ENCODE data around the gene PCYT1A. TPM values are rescaled to one million over a fixed set of nuclear protein-coding genes. Genes with fewer than 3 reads are reported as not detected.

PCYT1A gene
- total RNA-seq, 1 experiment from 2014 or later: 96.8 TPM

GRCh38 chr3:196327405-196327804 lies 39.9 kb upstream of the PCYT1A start:
- in situ Hi-C loops (cut with HindIII; ENCODE audit: low pct_unique_long_range_greater_than_20kb, low sequenced_read_pairs): no loop called here

GRCh38 chr3:196326936-196327335 lies 39.4 kb upstream of the PCYT1A start:
- intact Hi-C loops (cut with micrococcal nuclease; ENCODE audit: unreplicated experiment) (no loop called here), in situ Hi-C loops (cut with HindIII; ENCODE audit: low pct_unique_long_range_greater_than_20kb, low sequenced_read_pairs) (no loop called here)
- ChIA-PET POLR2A (no interaction called here), CTCF (no interaction called here)
- no peak overlapping the region for H3K27ac ChIP-seq (ENCODE audit: low read length)
- H3K4me3 ChIP-seq (ENCODE audit: low read depth in 2 of 2, low read length in 2 of 2): no peak overlapping the region
- no TSS peak for BruUV-seq (replicated peaks)
- ATAC-seq (peak; percentile 50), DNase-seq (ENCODE audit: low read depth, low spot score) (no peak)
- TF ChIP-seq POLR2AphosphoS5 (IDR thresholded peaks at IDR 0.05; ENCODE audit: low read depth, low read length) (no peak), REST (IDR thresholded peaks at IDR 0.05; ENCODE audit: insufficient read depth in 1 of 2, low read depth in 2 of 2, low read length in 1 of 2) (no peak), CTCF (IDR thresholded peaks at IDR 0.05) (no peak), SIN3A (IDR thresholded peaks at IDR 0.05; ENCODE audit: borderline replicate concordance, insufficient read depth, low read depth, low read length) (no peak)
- H3K9me3 ChIP-seq (ENCODE audit: control insufficient read depth, insufficient read depth, low read depth, low read length): no peaks in the 10 kb centered on the region
- H3K4me1 ChIP-seq (ENCODE audit: control insufficient read depth, insufficient read depth, low read length): no peaks in the 10 kb centered on the region; the same call in 1 of the 2 replicates
- H3K27me3 ChIP-seq (ENCODE audit: control insufficient read depth, insufficient read depth, low read length): no peaks in the 10 kb centered on the region
- H3K36me3 ChIP-seq (ENCODE audit: control insufficient read depth, insufficient read depth, low read length): no peaks in the 10 kb centered on the region

More at GRCh38 chr3:196327405-196327804, 39.9 kb upstream of the PCYT1A start:
- ATAC-seq: peak; percentile 59
- ChIA-PET POLR2A (no interaction called here), CTCF (no interaction called here)
- Histone ChIP-seq H3K4me3 (ENCODE audit: low read depth in 2 of 2, low read length in 2 of 2) (no peak overlapping the region), H3K27ac (ENCODE audit: low read length) (no peak overlapping the region), H3K9me3 (ENCODE audit: control insufficient read depth, insufficient read depth, low read depth, low read length) (no peaks in the 10 kb centered on the region), H3K36me3 (ENCODE audit: control insufficient read depth, insufficient read depth, low read length) (no peaks in the 10 kb centered on the region), H3K4me1 (ENCODE audit: control insufficient read depth, insufficient read depth, low read length) (no peaks in the 10 kb centered on the region; the same call in 1 of the 2 replicates), H3K27me3 (ENCODE audit: control insufficient read depth, insufficient read depth, low read length) (no peaks in the 10 kb centered on the region)
- intact Hi-C loops (cut with micrococcal nuclease; ENCODE audit: unreplicated experiment): no loop called here
- TF ChIP-seq CTCF (IDR thresholded peaks at IDR 0.05) (no peak), REST (IDR thresholded peaks at IDR 0.05; ENCODE audit: insufficient read depth in 1 of 2, low read depth in 2 of 2, low read length in 1 of 2) (no peak), TCF7L2 (IDR thresholded peaks at IDR 0.05; ENCODE audit: low read depth, low read length) (no peak), POLR2AphosphoS5 (IDR thresholded peaks at IDR 0.05; ENCODE audit: low read depth, low read length) (no peak), SIN3A (IDR thresholded peaks at IDR 0.05; ENCODE audit: borderline replicate concordance, insufficient read depth, low read depth, low read length) (no peak)
- no TSS peak for BruUV-seq (replicated peaks)
- no peak for DNase-seq (ENCODE audit: low read depth, low spot score)
